ENCODE measurements around the gene CMSS1.

The CMSS1 gene

GRCh38 chr3:99873269-99874102 lies 55.8 kb downstream of the CMSS1 start:
- in situ Hi-C loops (cut with HindIII; ENCODE audit: low pct_ligation_motif_present, low sequenced_read_pairs) = no loop called here
- TF ChIP-seq CTCF (IDR thresholded peaks at IDR 0.05; ENCODE audit: low read depth, low read length, missing control alignments) = no peak
- no peak for DNase-seq
- Histone ChIP-seq H3K27me3 (replicated peaks) (no peaks in the 10 kb centered on the region), H3K4me3 (ENCODE audit: low read depth, low read length) (peak overlapping the region; percentile 81), H3K27ac (peak overlapping the region; percentile 90), H3K36me3 (replicated peaks) (peaks cover 2% of the 10 kb centered on the region)

- no peak for TF ChIP-seq CTCF (IDR thresholded peaks at IDR 0.05; ENCODE audit: low read depth, low read length, missing control alignments)
- Histone ChIP-seq H3K36me3 (replicated peaks) (peaks cover 2% of the 10 kb centered on the region), H3K27me3 (replicated peaks) (no peaks in the 10 kb centered on the region), H3K4me3 (ENCODE audit: low read depth, low read length) (peak overlapping the region; percentile 81), H3K27ac (peak overlapping the region; percentile 90)
- DNase-seq = no peak
- in situ Hi-C loops (cut with HindIII; ENCODE audit: low pct_ligation_motif_present, low sequenced_read_pairs) = no loop called here
These were observed 56.8 kb downstream of the CMSS1 start for GRCh38 chr3:99874237-99875002.

DNA sequence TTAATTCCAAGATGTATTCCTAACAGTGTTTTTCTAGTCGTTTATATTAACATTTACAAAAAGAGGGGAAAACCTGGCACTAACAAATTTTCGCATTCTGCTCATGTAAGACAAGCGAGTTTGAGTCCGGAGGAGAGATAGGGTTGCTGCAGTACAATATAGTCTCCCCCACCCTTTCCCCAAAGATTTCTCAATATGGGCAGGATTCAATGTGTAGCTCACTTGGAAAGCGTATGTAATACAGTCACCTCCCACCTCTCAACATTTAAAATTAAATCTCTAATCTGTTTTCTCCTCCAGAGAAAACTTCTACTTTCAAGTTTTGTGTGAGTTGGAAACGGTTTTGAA lies 57.9 kb downstream of the CMSS1 start:
- DNase-seq = peak; percentile 48
- Histone ChIP-seq H3K27me3 (replicated peaks) (no peaks in the 10 kb centered on the region), H3K36me3 (replicated peaks) (peaks cover 2% of the 10 kb centered on the region), H3K4me3 (ENCODE audit: low read depth, low read length) (peak overlapping the region; percentile 81), H3K27ac (peak overlapping the region; percentile 90)
- in situ Hi-C loops (cut with HindIII; ENCODE audit: low pct_ligation_motif_present, low sequenced_read_pairs) = no loop called here
- TF ChIP-seq CTCF (IDR thresholded peaks at IDR 0.05; ENCODE audit: low read depth, low read length, missing control alignments) = no peak

DNA sequence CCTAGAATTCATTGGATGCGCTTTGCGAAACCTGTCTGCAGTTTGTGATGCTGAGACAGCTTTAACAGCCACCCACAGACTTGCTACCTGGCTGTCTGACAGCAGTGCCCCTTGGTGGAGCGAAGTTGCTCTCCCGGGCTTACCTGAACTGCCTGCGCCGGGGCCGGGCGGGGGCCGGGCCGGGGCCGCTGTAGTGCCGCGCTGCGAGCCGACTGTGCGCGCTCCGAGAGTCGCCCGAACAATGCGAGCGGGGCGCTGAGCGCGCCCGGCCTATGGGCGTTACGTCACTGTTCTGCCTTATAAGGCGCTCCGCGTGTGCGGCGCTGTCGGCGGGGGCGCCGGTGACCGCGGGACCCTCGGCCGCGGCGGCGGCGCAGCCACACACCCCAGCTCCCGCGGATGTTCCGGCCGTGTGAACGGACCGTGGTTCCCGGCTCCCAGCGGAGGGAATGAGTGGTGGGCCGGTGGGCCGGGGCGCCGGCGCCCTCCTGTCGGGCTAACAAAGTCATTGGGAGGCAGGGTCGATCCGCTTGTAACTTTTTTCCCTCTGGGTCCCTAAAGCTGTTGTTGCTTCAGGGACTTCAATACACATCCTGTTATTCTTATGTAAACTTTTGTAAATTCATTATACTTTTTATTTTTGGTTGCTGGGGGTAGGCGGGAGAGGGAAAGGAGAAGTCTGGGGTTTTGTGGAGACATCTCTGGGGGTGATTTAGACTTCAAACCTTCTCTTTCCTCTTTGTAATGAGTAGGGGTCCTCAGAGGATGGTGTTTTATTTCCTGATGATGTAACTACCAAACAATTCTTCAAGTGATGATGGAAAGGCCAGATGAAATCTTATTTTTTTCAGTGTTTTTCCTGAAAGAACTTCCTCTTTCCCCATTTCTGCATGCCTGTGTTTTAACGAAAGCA lies 58.5 kb downstream of the CMSS1 start:
- peaks cover 2% of the 10 kb centered on the region for H3K36me3 ChIP-seq (replicated peaks)
- peak; percentile 75 for DNase-seq
- no peaks in the 10 kb centered on the region for H3K27me3 ChIP-seq (replicated peaks)
- H3K4me3 ChIP-seq (ENCODE audit: low read depth, low read length) = peak overlapping the region; percentile 81
- in situ Hi-C loops (cut with HindIII; ENCODE audit: low pct_ligation_motif_present, low sequenced_read_pairs) = no loop called here
- H3K27ac ChIP-seq = peak overlapping the region; percentile 90
- no peak for TF ChIP-seq CTCF (IDR thresholded peaks at IDR 0.05; ENCODE audit: low read depth, low read length, missing control alignments)

DNA sequence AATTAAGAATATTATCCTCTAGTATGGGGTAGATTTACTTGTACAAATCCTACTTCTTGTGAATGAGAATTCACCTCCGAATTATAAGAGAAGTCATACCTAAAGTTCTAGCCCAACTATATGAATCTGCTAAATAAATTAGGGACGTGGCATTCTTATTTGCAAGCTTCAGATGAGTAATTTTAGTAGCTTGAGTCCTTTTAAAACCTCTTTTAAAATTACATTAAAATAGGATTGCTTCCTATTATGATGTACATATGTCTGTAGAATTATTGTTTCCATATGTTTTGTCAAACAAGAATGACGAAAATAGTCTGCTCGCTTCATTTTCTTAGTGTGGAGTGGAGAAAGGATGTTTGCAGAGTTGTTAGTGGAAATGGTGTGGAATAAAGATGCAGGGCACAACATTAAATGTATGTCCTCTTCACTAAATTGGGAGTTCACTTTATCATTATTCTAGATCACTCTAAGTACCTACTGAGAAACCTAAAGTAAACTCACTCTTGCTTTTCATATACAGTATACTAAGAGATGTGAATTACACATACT lies 59.4 kb downstream of the CMSS1 start:
- H3K36me3 ChIP-seq (replicated peaks) = no peaks in the 10 kb centered on the region
- no peak for TF ChIP-seq CTCF (IDR thresholded peaks at IDR 0.05; ENCODE audit: low read depth, low read length, missing control alignments)
- H3K27ac ChIP-seq = peak overlapping the region; percentile 90
- in situ Hi-C loops (cut with HindIII; ENCODE audit: low pct_ligation_motif_present, low sequenced_read_pairs) = no loop called here
- H3K4me3 ChIP-seq (ENCODE audit: low read depth, low read length) = no peak overlapping the region
- DNase-seq = no peak
- no peaks in the 10 kb centered on the region for H3K27me3 ChIP-seq (replicated peaks)

All from brain microvascular endothelial cell (primary cell).